ENCODE data around the gene ZNF845.
"Not testable (repeated sequence)": the region's sequence is repeated elsewhere in the genome, so short reads cannot be mapped to it uniquely, and the experiment has no call there.

- TF ChIP-seq BRCA1, JUND, RFX5 (IDR thresholded peaks at IDR 0.05; ENCODE audit: low read depth, low read length): not testable (repeated sequence)
These were observed 26.5 kb downstream of the ZNF845 start for GRCh38 chr19:53360056-53360455.

Measured in GM12878 (cell line).